ENCODE results near the gene SEC22C. TPM values are rescaled to one million over a fixed set of nuclear protein-coding genes. Genes with fewer than 3 reads are reported as not detected.
"Not testable (repeated sequence)": the region's sequence is repeated elsewhere in the genome, so short reads cannot be mapped to it uniquely, and the experiment has no call there.

Gene SEC22C
- total RNA-seq, 1 donor from 2014 or later = 37.8 TPM

DNA sequence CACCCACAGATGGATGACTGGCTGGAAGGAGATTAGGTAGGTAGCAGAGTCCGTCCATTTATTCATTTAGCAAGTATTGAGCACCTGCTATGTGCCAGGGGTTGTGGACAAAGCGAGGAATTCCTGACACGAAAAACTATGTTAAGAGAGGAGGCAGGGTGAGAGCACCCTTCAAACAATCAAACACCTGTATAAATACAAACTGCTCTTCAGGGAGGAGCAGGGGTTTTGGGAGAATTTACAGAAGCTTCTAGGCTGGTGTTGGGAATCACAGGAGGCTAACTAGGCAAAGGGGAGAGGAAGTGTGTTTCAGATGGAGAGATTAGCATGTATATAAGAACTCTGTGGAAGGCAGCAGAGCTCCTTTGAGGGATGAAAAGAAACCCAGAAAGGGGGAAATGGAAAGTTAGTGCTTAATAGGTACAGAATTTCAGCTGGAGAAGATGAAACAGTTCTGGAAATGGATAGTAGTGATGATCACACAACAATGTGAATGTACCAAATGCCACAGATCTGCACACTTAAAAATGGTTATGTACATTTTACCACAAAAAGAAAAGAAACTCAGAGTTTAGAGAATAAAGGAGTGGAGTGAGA, 805 bp upstream of the SEC22C start:
- DNase-seq (ENCODE audit: low spot score) = no peak

DNA sequence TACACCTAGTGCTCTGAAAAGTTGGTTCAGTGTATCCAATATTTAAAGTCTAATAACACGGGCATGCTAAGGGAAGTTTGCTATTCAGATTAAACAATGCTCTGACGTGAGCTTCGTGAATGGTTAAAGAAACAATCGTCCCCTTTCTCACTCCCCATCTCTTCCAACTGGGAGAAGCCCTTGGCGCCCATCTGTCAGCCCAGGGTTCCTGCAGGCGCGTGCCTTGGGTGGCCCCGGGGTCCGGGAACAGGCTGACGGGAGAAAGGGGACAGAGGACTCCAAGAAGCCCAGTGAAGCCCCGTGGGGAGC, 413 bp downstream of the SEC22C start:
- DNase-seq (ENCODE audit: low spot score) = no peak

DNA sequence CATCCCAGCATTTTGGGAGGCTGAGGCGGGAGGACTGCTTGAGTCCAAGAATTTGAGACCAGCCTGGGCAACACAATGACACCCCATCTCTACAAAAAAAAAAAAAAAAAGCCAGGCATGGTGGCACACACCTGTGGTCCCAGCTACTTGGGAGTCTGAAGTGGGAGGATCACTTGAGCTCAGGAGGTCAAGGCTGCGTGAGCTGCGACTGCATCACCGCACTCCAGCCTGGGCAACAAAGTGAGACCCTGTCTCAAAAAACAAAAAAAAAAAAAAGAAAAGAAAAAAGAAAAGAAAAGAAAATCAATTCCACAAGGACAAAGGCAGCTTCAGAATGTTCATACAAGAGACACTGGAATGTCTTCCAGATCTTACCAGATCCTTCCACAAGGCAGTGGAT, 2.4 kb downstream of the SEC22C start:
- not testable (repeated sequence) for DNase-seq (ENCODE audit: low spot score)

DNA sequence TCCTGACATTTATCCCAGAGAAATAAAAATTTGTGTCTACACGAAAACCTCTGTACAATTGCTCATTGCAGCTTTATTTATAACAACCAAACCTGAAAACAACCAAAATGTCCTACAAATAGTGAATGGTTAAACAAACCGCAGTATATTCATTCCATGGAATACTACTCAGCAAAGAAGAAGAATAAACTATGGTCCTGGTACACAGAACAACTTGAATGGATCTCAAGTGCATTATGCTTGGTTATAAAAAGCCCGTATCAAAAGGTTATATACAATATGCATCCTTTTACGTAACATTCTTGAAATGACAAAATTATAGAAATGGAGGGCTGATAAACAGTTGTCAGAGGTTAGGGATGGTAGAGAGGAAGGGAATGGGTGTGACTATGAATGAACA, 3.7 kb downstream of the SEC22C start:
- DNase-seq (ENCODE audit: low spot score) = no peak

DNA sequence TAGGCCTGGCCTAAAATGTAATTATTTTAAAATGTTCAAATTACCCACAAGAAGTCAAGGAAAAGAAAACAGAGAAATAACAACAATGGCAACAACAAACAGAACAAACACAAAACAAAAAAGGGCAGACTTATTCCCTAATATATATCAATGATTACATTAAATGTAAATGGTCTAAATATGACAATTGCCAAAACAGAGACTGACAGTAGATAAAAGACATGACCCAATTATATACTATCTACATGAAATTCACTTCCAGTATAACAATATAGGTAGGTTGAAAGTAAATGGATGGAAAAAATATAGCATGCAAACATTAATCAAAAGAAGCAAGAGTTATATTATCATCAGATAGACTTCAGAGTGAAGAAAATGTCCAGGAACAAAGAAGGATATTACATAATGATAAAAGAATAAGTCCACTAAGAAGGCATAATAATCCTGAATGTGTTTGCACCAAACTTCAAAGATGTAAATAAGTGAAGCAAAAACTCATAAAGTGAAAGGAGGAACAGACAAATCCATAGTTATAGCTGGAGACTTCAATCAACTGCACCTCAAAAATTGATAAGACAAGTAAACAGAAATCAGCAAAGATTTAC, 6.5 kb downstream of the SEC22C start:
- no peak for DNase-seq (ENCODE audit: low spot score)

DNA sequence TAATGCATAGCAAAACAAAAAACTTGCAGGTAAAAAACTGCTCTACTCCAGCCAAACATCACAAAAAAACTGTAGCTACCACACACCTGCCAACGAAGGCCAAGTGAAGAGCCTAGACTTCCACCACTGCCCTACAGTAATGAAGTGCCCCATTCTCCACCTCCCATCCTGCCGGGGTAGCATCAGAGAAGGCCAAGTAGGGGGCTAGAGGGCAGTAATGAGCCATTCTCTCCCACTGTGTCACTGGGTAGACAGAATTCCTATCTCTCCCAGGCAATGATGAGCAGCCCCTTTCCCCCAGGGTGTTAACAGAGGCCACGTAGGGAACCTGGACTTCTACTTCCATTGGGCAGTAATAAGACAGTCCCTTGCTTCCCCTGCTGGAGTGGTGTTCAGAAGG, 9.5 kb downstream of the SEC22C start:
- no peak for DNase-seq (ENCODE audit: low spot score)

DNA sequence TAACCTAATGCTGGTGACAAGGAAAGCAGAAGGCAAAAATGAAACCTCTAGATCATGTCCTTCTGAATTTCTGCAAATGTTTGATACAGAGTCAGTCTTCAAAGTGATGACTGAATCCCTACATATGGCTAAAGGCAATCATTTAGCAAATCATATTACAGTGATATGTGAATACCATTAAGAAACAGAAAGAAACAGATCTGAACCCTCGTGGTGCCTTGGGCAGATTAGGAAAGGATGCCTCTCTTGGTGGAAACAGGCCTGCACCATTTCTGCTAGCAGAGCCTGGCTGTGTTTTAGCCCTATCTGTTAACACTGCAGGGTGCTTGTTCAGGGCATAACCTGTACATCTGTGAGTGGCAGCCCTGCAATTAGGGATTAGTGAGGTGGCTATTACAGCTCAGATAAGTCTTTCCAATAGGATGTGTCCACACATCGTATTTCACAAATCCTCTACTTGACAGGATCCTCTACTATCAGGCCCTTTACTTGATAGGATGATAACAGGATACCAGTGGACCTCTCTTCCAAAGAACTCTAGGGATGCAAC, 12.1 kb downstream of the SEC22C start:
- no peak for DNase-seq (ENCODE audit: low spot score)

DNA sequence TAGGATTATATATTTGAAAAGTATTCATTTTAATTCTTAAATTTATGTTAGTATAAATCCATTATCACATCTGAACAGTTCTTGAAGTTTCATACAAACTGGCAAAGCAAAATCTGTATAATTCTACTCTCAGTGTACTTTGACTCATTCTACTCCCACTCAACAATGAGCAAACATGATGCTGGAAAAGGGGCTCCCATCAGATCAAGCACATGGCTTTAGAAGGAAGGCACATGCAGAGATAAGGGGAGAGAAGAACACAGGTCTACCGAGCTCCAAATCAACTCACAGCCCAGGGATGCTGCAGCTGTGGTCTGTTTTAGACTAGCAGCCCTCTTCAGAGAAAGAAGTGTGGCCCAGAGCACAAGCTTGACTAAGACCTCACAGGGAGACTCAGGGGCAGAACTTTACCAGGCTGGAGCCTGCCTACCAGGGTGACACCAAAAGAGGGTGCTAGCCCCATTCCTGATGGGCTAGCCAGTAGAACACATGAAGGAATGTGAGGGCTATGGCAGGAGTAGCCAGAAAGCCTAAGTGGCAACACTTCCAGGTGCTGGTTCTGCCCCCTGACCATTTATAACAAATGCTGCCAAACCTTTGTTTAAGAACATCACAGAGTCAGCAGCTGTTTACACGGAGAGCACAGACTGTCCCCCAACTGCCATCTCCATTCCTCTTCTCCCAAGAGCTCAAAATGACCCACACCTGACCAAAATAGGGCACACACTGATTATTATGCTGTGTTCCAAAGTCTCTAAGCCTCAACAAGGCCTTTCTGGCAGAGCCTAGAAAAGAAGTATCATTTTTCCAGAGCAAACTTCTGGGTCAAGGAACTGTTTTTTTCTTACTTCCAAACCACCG, 19.5 kb downstream of the SEC22C start:
- DNase-seq (ENCODE audit: low spot score) = no peak

DNA sequence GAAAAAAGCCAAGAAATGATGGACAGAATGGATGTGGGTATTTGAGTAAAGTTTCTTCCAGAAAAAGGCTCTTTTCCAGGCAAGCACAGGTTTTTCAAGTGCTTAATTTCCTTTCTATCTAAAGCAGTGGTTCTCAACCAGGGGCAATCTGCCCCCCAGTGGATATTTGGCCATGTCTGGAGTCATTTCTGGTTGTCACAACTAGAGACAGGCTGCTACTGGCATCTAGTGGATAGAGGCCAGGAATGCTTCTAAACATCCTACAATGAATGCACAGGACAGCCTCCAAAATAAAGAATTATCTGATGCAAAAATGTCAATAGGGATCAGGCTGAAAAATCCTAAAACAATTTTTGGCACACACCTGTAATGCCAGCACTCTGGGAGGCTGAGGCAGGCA, 23.9 kb downstream of the SEC22C start:
- no peak for DNase-seq (ENCODE audit: low spot score)

DNA sequence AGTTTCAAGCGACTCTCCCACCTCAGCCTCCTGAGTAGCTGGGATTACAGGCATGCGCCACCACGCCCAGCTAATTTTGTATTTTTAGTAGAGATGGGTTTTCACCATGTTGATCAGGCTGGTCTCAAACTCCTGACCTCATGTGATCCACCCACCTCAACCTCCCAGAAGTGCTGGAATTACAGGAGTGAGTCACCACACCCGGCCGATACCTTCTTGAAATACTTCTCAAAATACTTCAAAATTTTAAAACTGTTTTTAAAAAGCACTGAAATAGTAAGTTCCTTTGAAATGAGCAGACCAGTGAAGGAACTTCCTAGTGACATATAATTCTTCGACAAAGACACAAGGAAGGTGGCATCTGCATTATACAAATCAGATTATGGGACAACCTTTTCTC, 24.9 kb downstream of the SEC22C start:
- DNase-seq (ENCODE audit: low spot score) = not testable (repeated sequence)

DNA sequence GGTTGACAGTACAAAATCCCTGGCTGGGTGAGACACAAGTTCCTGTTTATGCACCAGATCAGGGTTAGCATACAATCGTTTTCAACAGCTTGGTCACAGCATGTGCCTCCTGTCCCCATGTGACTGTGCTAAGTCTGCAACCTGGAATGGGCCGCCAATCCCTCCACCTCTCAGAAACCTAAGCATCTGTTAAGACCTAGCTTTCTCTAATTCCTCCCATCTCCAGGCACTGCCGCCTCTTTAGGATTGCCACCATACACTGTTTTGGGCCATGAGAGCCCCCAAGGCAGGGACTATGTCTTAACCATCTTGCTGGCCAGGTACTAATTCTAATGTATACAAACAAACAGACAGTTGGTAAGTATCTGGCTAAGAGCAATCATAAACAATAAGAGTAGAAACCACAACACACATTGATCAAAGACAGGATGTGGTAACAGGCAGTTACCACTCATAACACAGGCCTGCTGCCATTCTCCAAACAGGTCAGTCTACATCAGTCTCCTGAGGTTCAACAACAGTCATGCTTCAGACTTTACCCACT, 25.6 kb downstream of the SEC22C start:
- DNase-seq (ENCODE audit: low spot score) = no peak

DNA sequence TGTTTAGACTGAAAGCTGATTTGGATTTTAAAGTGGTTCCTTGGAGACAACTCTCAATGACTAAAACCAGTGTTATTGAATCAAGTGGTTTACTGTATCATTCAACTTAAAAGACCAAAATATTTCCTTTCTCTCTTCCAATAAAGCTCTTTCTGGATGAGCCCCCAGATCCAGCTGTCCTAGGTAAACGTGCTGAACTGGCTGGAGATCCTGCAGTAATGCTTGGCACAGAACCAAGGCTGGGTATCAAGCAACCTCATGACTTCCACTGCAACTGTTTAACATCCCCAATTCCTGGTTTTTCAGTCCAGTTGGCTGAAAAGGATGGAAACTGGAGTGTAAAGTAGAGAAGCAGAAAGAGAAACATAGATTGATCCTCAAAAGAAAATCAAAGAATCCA, 28.9 kb downstream of the SEC22C start:
- DNase-seq (ENCODE audit: low spot score) = no peak

DNA sequence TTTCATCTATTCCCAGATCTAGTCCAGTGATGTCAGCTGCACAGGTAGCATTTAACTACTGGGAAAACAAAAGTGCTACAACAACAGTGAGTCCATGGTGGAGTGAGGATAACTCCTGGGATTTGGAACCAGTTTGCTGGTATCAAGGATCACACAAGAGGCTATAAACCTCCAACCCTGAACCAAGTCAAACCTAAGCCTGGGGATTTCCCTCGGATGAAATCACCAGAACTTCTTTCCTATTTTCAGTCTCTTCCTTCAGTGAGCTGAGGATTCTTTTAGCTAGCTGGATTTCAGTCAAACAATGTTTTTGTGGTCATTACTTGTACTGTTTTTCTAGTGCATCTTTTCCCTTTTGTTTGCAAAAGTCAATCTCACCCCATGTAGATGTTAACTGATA, 31.5 kb downstream of the SEC22C start:
- DNase-seq (ENCODE audit: low spot score) = peak; percentile 59

DNA sequence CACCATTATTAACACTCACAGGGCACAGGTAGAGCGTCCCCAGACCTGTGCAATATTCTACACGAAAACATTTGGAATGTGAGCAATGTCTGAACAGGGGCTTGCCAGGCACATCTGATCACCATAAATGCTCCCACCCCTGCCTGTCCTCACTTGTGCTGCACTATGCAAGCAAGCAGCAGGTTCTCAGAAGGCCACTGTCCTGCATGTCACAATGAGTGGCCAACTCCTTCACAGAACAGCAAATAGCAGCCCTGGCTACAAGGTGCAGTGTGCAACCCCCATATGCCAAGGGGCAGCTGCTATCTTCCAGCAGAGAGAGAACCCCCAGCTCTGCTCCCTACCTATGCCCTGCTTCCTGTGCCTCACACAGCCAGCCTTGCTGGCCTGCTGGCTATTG, 32.6 kb downstream of the SEC22C start:
- DNase-seq (ENCODE audit: low spot score) = no peak

DNA sequence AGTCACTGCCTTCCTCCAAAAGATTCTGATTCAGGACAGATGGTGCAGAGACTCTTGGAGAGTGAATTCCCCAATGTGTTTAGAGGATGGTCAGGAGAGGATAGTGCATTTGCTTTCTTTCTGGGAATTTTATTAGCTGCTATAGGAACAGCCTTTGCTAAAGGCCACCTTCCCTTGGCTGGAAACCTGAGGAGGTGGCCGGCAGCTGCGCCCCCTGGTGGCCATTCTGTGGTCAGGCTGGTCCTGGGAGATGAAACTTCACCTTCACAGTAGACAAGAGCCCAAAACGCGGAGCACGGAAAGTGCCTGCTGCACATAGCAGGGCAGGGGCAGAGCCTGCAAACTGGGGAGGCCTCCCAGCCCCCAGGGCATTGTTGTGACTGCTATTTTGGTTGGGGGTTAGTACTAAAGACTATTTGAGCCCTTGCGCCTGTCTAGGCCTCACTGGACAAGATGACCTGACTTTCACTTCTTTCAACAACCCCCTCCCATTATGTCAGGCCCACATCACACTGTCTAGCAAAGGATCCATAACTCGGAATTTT, 34.3 kb downstream of the SEC22C start:
- peak; percentile 29 for DNase-seq (ENCODE audit: low spot score)

DNA sequence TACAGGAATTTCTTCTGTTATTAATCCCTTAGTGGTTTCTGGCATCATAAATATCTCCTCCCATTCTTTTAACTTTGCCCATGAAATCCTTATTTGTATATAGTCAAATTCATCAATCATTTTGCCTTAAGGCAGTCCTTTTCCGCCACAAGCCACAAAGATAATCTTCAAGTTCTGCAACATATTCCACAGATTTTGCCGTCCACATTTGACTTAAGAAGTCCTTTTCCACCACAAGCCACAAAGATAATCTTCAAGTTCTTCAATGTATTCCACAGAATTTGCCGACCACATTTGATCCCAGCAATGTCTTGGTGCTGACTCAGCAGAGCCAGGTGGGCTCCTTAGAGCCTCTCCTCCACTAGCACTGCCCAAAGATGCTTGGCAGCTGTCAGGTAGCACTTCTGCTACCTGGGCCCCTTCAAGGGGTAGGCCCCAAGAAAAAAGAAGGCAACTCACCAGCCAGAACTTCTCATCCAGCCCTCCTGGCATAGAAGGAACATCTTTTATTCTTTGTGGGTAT, 35.0 kb downstream of the SEC22C start:
- DNase-seq (ENCODE audit: low spot score) = no peak

DNA sequence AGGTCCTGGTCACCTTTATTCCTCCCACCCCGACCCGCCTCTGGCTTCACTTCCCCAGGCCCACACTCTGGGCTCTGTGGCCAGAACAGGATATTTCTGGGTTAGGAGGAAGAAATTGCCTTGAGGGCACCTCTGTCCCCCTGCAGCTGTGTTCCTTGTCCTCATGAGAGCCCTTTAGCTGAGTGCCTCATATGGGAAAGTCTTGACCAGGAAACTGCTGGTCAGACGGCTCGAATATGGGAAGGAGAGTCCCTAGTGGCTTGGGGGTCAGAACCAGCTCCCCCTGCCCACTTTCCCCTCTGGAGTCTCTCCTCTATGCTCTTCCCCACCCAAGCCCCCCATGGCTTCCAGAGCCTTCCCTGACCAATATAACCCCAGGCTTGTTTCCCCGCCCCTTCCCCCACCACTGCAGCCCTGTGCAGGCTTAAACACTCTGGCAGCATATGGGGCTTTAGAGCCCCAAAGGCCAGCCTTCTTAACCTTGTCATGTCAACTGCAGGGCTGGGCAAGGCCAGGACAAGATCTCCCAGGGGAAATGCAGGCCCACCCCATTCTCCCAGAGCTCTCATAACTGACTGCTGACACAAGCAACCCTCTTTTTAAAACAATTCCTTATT, 36.4 kb downstream of the SEC22C start:
- DNase-seq (ENCODE audit: low spot score) = no peak

DNA sequence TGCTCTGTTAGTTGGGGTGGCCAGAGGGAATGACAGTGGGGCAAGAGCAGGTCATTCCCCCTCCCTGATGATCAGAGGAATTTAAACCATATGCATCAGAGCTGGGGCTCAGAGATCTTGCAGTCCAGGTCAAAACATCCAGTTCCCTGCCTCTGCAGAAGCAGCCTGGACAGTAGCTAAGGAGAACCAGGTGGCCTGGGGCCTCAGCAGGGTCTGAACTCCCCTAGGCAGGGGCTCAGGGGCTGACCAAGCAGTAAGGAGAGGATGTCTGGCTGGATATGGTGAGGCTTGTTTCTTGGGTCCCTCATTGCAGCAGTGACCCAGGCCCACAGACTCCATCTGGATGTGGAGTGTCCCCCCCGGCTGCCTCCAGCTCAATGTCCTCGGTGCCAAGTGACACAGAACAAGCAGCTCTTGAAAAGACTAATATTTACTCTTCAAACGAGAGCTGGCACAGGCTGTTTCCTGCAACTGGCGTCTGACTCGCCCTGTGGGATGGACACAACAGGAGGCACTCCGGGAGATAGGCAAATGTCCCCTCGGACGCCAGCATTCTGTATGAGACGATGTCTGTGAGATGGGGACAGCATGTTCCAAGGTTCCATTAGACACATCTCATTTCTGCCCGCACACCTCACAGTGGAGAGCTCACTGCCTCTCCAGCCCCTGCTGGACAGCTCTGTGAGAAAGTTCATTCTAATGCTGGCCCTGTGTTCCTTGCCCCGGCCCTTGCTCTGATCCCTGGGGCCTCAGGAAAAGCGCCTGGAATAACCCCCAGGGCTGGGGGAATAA, 37.1 kb downstream of the SEC22C start:
- DNase-seq (ENCODE audit: low spot score) = no peak

DNA sequence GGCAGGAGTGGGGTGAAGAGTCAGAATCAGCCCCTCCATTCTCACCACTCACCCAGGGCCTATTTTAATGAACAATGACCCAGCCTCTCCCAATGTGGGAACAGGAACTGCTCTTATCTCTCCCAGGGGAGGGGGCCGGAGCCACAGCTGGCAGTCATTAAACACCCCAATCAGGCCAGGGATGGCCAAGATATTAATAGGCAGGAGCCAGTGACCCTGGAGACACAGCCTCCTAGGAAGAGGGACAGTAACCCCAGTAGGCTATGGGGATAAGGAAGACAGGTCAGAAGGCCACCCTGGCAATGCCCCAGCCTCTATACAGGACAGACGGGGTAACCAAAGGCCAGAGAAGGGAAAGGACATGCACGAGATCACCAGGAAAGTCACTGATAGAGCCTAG, 40.7 kb downstream of the SEC22C start:
- DNase-seq (ENCODE audit: low spot score) = no peak

DNA sequence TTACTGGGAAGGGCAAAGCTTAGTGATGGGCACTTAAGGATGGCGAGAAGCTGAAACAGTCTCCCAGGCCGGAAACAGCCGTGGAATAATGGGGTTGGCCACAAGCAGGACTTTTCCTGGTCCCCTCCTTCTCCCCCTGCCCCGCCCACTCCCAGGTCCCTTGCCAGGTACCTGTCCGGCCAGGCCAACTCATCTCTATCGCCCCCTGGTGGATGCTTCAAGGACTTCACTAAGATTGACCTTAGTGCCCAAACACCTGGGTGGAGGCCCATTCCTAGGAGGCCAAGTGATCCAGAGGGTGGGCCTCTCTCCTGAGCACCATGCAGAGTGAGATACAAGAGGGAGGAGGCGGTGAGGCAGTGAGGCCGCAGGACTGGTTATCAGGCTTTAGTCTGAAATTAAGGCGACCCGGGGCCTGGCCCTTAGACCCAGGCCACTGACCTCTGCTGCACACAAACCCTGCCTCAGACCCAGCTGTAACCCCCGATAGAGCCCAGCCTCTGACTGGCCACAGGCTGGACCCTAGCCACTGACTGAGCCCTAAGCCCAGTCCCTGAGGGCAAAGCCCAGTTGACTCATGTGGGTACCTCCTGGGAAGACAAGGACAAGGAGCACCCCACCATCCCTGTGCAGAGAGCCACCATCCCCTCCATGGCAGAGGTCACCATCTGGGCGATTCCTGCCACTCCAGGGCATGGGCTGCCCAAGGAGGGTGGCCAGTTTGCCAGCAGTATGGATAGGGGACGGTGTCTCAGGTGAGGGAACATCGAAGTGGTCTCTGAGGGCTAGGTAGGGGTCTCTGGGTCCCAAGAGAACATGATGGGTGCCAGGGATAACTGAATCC, 41.7 kb downstream of the SEC22C start:
- DNase-seq (ENCODE audit: low spot score) = no peak

Data from umbilical cord (tissue), 2 donors.